T-helper 1 cell (primary cell): Measurements from ENCODE around the gene GABRA5.

Source experiments
- DNase-seq, 5 donors: peaks; one replicate each; pipeline ENCODE4 v3.0.0-alpha.2; 2012 to 2020

GABRA5 gene

DNA sequence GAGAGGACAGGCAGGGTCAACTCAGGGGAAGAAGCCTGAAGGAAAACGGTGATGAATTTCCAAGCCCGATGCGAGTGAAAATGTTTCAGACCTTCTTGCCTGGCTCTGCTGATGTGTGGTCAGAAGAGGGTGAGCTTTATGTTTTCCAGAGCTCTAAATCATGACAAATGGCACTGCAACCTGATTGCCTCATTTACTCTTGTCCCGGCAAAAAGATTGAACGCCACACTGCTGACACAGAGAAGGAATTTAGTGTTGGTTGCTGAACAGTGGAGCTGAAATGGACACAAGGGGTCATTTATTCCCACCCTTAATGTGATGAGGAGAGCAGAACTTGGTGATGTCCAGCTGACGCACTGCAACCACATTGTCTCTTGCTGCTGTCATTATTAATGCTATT, 68.0 kb downstream of the GABRA5 start:
- DNase-seq = no peak

DNA sequence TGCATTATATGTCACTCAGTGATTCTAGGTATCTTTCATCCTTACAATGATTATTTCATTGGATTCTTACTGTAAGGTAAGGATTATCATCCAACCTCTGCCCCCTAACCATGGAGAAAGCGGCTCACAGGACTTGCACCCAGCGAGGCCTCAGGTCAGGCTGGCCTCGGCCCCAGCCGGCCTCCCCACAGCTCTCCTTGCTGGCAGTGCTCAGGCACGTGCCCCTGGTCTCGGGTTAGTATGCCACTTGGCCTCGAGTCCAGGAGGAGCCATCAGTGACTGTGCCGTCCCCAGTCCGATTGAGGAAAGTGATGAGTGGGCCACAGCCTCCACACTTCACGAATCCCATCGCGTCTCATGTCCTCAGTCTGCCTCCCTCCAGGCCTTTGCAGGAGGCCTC, 68.5 kb downstream of the GABRA5 start:
- no peak for DNase-seq

GRCh38 chr15:26936502-26936901, 69.6 kb downstream of the GABRA5 start:
- DNase-seq = no peak

DNA sequence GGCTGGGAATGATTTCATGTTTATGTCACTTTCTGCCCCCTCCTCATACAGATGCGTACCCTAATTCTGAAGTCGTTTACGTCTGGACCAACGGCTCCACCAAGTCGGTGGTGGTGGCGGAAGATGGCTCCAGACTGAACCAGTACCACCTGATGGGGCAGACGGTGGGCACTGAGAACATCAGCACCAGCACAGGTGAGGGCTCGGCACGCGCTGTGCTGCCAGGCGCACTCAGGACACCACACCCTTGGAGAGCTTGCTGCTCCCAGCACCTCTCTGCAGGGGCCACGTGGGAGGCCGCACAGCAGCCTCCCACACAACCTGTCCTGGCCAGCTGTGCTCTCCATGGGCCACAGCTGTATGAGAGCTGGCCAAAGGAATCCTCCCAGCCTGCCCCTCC, 70.3 kb downstream of the GABRA5 start:
- DNase-seq = no peak

DNA sequence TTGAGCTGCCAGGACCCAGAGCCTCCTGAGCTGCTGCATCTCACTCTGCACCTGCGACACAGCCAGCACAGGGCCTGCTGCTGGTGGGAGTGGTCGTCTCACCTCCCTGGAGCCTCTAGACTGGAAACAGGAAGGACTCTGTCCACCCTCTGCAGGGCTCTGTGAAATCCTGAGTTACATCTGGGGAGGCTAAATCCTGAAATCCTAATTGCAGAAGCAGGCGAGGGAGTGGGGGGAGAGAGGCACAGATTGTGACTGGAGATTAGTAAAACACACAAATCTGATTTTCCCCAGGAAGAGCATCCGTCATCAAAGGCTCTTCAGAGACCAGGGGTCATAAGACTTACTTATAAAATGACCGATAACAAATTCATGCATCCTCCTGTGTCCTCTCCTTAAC, 72.5 kb downstream of the GABRA5 start:
- DNase-seq = no peak

GRCh38 chr15:26941489-26941888, 74.6 kb downstream of the GABRA5 start:
- no peak for DNase-seq

GRCh38 chr15:26943866-26944265, 77.0 kb downstream of the GABRA5 start:
- no peak for DNase-seq

DNA sequence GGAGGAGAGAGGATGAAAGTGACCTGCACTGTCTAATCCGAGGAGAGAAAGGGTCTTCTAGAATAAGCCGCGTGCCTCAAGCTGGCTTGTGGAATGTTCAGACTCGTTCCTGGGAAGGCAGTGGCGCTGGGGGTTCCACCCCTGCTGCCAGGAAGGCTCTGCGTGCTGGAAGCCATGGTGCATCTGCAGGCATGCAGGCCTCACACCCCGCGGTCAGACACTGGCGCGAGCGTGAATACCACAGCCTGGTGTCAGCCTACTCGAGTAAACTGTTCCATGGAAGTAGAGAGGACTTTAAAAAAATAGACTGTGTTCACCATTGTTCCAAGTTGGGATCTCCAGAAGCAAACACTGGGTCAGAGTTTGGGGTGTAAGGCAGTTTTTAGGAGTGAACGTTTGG, 78.2 kb downstream of the GABRA5 start:
- DNase-seq = no peak

DNA sequence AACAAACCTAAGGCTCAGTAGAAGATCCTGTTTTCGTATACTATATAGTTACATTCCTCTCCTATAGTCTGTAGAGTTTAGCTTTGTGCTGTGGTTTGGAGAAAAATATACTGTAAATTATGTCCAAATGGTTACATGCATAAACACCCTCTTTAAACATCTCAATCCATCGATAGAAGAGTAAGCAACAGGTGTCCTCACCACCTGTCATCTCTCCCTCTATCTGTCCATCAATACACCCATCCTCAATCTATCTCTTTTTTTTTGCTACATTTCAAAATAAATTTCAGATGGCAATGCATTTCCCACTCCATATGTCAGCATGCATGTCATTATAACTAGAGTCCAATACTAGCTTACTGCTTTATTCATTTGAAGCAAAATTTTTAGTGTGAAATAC, 83.1 kb downstream of the GABRA5 start:
- DNase-seq = no peak

DNA sequence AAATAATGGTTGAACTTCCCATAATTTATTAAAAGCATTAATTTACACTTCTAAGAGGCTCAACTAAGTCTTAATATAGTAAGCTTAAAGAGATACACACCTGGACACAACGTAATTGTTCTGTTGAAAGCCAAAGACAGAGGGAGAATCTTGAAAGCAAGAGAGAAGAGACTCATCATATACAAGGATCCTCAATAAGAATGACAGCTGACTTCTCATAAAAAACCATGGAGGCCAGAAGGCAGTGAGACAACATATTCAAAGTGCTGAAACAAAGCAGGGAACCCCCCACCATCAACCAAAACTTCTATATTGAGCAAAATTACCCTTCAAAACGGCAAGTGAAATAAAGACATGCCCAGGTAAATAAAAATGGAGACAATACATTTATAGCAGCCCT, 87.5 kb downstream of the GABRA5 start:
- no peak for DNase-seq

GRCh38 chr15:26967719-26968269, 100.9 kb downstream of the GABRA5 start:
- DNase-seq = no peak

DNA sequence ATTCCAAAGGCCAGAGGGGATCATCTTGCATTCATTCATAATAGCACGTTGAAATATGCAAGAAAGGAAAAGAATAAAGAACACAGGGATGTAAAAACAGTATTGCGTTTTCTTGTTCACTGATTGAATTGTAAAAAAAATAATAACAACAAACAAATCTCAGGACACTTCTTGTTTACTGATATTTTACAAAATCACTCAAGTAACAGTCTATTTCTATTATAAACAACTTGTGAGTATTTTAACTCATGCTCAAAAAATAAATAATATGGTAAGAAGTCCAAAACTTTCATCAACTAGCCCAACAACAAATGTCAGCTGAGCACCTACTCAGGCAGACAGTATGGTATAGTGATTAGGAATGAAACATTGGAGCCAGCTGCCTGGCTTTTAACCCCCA, 101.9 kb downstream of the GABRA5 start:
- DNase-seq = no peak

- no peak for DNase-seq
Observed at GRCh38 chr15:26970712-26971210, 103.9 kb downstream of the GABRA5 start, which contains the start of gene GABRG3. GABRG3 (plus strand) TSS chr15:26971181.

DNA sequence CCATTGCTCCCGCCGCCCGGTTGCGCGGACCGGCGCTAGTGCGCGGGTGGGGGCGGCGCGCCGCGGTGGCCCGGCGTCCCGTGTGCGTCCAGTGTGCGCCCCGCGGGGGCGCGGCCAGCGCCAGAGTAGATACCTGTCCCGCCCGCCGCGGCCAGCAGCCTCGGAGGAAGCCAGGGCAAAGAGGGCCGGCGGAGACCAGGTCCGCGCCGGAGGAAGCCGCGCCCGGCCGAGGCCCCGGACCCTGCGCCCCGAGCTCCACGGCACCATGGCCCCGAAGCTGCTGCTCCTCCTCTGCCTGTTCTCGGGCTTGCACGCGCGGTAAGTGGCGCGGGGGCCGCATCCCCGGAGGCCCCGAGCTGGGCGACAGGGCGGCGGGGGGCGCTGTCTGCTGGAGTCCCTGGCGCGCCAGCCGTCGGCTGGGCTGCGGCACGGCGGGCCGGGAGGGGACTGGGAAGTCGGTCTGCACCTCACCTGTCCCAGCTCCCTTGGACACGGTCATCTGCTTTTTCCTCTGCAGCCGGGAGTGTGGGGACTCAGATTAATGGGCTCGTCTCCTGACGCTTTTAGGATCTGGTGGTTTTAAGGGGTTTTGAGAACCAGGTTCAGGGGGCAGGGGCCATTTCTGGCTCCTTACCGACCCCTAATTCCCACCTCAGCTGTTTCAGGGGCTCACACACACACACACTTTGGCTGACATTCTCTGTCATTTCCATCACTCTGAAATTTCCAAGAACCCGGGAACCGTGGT, 104.6 kb downstream of the GABRA5 start:
- DNase-seq = no peak

- DNase-seq = no peak
Observed at GRCh38 chr15:26972636-26973035, 105.8 kb downstream of the GABRA5 start.

DNA sequence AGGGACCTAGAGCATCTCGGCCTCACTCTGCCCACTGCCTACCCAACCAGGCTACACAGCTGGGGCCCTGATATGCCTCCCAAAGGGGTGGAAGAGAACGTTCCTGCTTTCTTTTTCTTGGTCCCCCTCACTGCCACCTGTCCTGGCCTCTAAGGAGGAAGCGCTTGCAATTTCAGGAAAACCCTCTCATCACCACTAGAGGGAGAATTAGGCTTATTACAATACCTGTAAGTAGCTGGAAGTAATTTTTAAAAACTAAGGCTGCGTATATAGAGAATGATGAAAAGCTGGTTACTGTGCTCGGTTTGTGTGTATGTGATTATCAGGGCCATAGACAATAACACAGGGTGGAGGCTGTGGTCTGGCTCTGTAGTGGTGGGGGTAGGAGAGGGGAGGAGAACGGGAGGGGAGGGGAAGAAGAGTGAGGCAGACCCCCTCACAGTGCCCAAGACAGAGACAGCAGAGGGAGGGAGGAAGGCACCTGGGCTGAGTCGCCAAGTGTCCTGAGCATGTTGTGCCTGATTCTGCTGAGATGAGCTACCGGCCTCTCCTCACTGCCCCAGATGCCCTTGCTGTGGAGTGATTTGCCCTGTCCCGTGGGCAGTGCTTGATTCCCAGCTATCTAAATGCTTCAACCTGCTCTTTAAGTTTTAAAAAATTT, 107.4 kb downstream of the GABRA5 start:
- DNase-seq = no peak

- no peak for DNase-seq
Observed at GRCh38 chr15:26981492-26981891, 114.6 kb downstream of the GABRA5 start.

DNA sequence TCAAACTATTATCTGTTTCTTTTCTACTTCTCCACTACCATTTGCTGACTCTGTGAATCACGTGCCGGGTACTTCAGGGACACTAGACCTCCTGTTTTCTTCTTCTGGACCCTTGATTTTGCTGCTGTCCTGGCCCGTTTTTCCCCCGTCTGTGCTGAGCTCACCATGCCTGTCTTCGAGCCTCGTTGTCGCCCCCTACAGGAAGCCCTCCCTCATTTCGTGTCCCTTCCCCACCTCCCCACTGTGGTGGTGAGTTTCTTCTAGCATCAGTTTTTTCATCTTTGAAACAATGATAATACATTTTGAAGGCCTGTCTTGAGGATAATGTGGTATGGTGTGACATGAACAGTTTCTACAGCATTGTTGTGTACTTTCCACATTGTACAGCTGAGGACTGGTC, 117.0 kb downstream of the GABRA5 start:
- DNase-seq = no peak

DNA sequence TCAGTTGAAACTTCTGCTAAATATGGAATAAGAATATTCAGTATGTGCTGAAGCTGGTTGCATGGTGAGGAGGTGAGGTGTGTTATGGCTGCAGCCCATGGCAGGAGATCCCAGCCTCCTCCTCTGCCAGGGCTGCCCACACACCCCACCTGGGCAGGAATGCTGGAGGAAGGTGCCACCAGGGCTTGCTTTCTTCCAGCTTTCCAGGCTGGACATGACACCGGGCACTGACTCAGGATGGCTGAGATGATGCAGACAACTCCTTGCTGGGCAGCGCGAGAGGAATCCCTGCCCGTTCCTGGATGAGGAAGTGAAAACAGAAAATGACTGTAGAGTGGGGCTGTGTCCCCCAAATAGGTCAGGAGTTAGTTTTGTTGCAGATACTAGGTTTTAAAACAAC, 118.2 kb downstream of the GABRA5 start:
- no peak for DNase-seq

DNA sequence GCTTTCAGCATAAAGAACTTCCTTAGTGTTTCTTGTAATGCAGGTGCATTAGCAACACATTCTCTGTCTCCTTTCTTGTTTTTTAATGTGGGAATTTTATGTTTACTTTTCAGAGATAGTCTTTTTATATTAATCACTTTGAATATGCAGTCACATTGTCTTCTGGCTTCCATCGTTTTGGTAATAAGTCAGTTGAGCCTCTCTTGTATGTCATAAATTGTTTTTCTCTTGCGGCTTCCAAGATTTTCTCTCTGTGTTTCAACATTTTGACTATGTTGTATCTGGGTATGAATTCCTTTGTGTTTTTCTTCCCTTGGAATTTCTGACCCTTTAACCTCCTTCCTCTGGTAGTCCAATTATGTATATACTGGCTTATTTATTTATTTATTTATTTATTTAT, 129.4 kb downstream of the GABRA5 start:
- no peak for DNase-seq
